T-helper 1 cell (primary cell): ENCODE data around the gene AKAP6.

Source experiments
- DNase-seq, 5 donors: peaks; one replicate each; pipeline ENCODE4 v3.0.0-alpha.2; 2012 to 2020

Gene AKAP6

GRCh38 chr14:32491416-32492016 lies 162.4 kb downstream of the AKAP6 start:
- DNase-seq = no peak

GRCh38 chr14:32492457-32492856 lies 163.4 kb downstream of the AKAP6 start:
- no peak for DNase-seq

GRCh38 chr14:32494609-32495434 lies 165.7 kb downstream of the AKAP6 start:
- DNase-seq = no peak

GRCh38 chr14:32495435-32495734 lies 166.3 kb downstream of the AKAP6 start:
- no peak for DNase-seq

- DNase-seq = no peak
Observed at GRCh38 chr14:32497248-32497647, 168.2 kb downstream of the AKAP6 start.

GRCh38 chr14:32507029-32507984 lies 178.2 kb downstream of the AKAP6 start:
- DNase-seq = no peak

- DNase-seq = no peak
Observed at GRCh38 chr14:32508281-32508680, 179.2 kb downstream of the AKAP6 start.

- DNase-seq = no peak
Observed at GRCh38 chr14:32509632-32510187, 180.6 kb downstream of the AKAP6 start.

- no peak for DNase-seq
Observed at GRCh38 chr14:32510815-32511214, 181.7 kb downstream of the AKAP6 start.

GRCh38 chr14:32512348-32512747 lies 183.2 kb downstream of the AKAP6 start:
- DNase-seq = no peak

GRCh38 chr14:32512813-32513212 lies 183.7 kb downstream of the AKAP6 start:
- DNase-seq = no peak

GRCh38 chr14:32513571-32514009 lies 184.5 kb downstream of the AKAP6 start:
- no peak for DNase-seq

- no peak for DNase-seq
Observed at GRCh38 chr14:32514236-32514635, 185.1 kb downstream of the AKAP6 start.

- DNase-seq = no peak
Observed at GRCh38 chr14:32514681-32515080, 185.6 kb downstream of the AKAP6 start.

- no peak for DNase-seq
Observed at GRCh38 chr14:32524609-32525375, 195.7 kb downstream of the AKAP6 start.

- no peak for DNase-seq
Observed at GRCh38 chr14:32525591-32525990, 196.5 kb downstream of the AKAP6 start.

GRCh38 chr14:32530800-32531199 lies 201.7 kb downstream of the AKAP6 start:
- DNase-seq = no peak

- no peak for DNase-seq
Observed at GRCh38 chr14:32531942-32532515, 202.9 kb downstream of the AKAP6 start.

GRCh38 chr14:32534145-32534544 lies 205.0 kb downstream of the AKAP6 start:
- DNase-seq = no peak

- no peak for DNase-seq
Observed at GRCh38 chr14:32536175-32536574, 207.1 kb downstream of the AKAP6 start.

- no peak for DNase-seq
Observed at GRCh38 chr14:32537166-32537565, 208.1 kb downstream of the AKAP6 start.

GRCh38 chr14:32542507-32542906 lies 213.4 kb downstream of the AKAP6 start:
- DNase-seq = no peak
